ENCODE measurements around the gene SLC25A18. TPM values are rescaled to one million over a fixed set of nuclear protein-coding genes. Genes with fewer than 3 reads are reported as not detected.

Gene SLC25A18
- total RNA-seq, 1 experiment from 2014 or later: 2.1 TPM

DNA sequence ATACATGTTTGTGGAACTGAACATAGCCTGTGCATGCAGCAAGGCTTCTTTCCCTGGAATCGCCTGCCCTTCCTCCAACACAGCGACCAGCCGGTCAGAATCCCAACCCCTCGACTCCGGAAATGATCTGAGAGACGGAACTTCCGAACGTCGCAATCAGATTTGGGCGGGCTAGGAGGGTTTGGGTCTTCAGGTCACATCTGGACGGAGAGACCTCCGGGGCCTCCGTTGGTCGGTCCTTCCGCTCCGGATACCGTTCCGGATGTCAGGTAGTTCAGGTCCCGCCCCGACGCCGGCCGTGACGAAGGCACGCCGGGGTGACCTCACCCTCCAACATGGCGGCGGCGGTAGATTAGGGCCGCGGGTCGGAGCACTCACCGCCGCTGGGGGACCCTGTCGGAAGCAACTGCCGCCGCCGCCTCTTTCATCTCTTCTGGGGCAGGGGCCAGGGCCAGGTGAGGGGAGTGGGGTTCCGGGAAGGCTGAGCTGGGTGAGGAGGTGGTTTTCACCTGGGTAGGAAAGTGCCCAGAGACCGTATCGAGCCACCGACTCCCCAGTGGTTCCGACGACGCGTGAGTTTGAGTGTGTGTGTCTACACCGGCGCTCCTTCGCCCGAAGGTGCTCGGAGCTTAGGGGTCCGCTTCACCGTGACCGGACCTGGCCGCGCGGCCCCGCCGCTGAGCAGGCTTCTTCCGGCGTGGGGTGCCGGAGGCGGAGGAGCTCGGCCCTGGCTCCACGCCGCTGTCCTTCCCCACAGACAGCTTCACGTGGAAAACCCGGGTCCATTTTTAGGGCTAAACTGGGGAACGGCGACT, 75.3 kb downstream of the SLC25A18 start, which contains the start of gene BCL2L13 (continued):
- TF ChIP-seq, protein P1, sequence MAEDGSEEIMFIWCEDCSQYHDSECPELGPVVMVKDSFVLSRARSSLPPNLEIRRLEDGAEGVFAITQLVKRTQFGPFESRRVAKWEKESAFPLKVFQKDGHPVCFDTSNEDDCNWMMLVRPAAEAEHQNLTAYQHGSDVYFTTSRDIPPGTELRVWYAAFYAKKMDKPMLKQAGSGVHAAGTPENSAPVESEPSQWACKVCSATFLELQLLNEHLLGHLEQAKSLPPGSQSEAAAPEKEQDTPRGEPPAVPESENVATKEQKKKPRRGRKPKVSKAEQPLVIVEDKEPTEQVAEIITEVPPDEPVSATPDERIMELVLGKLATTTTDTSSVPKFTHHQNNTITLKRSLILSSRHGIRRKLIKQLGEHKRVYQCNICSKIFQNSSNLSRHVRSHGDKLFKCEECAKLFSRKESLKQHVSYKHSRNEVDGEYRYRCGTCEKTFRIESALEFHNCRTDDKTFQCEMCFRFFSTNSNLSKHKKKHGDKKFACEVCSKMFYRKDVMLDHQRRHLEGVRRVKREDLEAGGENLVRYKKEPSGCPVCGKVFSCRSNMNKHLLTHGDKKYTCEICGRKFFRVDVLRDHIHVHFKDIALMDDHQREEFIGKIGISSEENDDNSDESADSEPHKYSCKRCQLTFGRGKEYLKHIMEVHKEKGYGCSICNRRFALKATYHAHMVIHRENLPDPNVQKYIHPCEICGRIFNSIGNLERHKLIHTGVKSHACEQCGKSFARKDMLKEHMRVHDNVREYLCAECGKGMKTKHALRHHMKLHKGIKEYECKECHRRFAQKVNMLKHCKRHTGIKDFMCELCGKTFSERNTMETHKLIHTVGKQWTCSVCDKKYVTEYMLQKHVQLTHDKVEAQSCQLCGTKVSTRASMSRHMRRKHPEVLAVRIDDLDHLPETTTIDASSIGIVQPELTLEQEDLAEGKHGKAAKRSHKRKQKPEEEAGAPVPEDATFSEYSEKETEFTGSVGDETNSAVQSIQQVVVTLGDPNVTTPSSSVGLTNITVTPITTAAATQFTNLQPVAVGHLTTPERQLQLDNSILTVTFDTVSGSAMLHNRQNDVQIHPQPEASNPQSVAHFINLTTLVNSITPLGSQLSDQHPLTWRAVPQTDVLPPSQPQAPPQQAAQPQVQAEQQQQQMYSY (CRISPR knock-in tag; IDR thresholded peaks at IDR 0.05): no peak; the same call in 1 of the 2 replicates
- TF ChIP-seq, protein P2, sequence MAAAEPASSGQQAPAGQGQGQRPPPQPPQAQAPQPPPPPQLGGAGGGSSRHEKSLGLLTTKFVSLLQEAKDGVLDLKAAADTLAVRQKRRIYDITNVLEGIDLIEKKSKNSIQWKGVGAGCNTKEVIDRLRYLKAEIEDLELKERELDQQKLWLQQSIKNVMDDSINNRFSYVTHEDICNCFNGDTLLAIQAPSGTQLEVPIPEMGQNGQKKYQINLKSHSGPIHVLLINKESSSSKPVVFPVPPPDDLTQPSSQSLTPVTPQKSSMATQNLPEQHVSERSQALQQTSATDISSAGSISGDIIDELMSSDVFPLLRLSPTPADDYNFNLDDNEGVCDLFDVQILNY (CRISPR knock-in tag; IDR thresholded peaks at IDR 0.05): no peak
- TF ChIP-seq ZNF317 (CRISPR knock-in tag; IDR thresholded peaks at IDR 0.05; ENCODE audit: borderline replicate concordance, low read depth): 0 out of 2 replicates have a peak, but pooled peaks have one; percentile 22
- TF ChIP-seq ELF4 (CRISPR knock-in tag; IDR thresholded peaks at IDR 0.05; ENCODE audit: low read depth): no peak

- Mint-ChIP-seq H3K27me3 (ENCODE audit: low read depth) (no peaks in the 10 kb centered on the region), H3K4me1 (peaks cover 10% of the 10 kb centered on the region), H3K27ac (peak overlapping the region; percentile 98), H3K9me3 (no peaks in the 10 kb centered on the region), H3K4me3 (peak overlapping the region; percentile 89), H3K36me3 (peaks cover 12% of the 10 kb centered on the region)
- TF ChIP-seq TEAD4 (CRISPR knock-in tag; IDR thresholded peaks at IDR 0.05): no peak
- CTCF ChIA-PET: interaction anchor here (0.6 to 1.2 kb wide), 6 partner anchors 81 to 544 kb away, joined by 3 to 5 read pairs (median 4); no protein-coding TSS in a partner anchor
- ATAC-seq (no peak), DNase-seq (ENCODE audit: low spot score) (no peak)
- POLR2A ChIA-PET: no interaction called here
Observed at GRCh38 chr22:17639247-17639741, 76.0 kb downstream of the SLC25A18 start.

Other genes with a start within 250 kb of the SLC25A18 start
- 110 to 111 TPM (median 110 TPM) in 3 replicates for gene CECR2, start 194.0 kb upstream of the SLC25A18 start, total RNA-seq (2021)
- 81.1 to 88.1 TPM (median 82.3 TPM) in 3 replicates for gene ATP6V1E1, start 65.3 kb downstream of the SLC25A18 start, total RNA-seq (2021)
- 34.6 to 38.1 TPM (median 36.4 TPM) in 3 replicates for gene BCL2L13, start 75.3 kb downstream of the SLC25A18 start, total RNA-seq (2021)
- 26.1 to 32.5 TPM (median 27.6 TPM) in 3 replicates for gene BID, start 211.0 kb downstream of the SLC25A18 start, total RNA-seq (2021)